ENCODE data around the gene MYPN. TPM values are rescaled to one million over a fixed set of nuclear protein-coding genes. Genes with fewer than 3 reads are reported as not detected.

The MYPN gene
- total RNA-seq, 1 experiment from 2014 or later = not detected

DNA sequence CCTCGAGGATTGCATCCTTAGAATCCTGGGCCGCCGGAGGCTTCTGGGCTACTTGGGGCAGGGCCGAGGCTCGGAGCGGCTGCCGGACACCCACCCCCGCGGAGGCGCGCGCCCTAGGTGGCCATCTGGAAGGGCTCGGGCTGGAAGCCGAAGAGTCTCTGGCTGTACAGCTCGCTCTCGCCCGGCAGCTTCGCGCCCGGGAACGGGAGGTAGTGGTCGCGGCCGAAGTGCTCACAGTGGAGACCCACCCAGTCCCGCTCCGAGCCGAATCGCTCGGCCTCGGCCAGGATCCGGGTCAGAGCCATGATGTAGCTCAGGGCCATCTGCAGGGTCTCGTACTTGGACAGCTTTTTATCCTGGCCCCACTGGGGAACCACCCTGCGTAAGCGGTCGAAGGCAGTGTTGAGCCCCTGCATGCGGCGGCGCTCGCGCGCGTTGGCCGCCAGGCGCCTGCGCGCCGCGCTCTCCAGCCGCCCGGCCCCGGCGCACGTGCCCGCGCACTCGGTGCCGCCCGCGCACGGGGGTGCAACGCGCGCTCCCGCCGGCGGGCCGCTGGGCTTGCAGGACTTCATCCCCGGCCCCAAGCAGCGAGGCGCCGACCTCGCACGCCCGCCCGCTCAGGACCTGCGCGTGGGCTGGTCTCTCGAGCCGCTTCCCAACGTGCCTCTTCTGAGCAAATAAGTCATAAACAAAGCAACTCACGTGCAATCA is 122.0 kb downstream of the MYPN start:
- POLR2A ChIA-PET = interaction anchor here (0.5 to 1.9 kb wide), 6 partner anchors 19 to 596 kb away, joined by 3 to 37 read pairs (median 4); partner anchors contain the start of genes HNRNPH3, PBLD and STOX1
- H3K36me3 Mint-ChIP-seq (ENCODE audit: insufficient read depth, unreplicated experiment) = no peaks in the 10 kb centered on the region
- TF ChIP-seq, protein P1, sequence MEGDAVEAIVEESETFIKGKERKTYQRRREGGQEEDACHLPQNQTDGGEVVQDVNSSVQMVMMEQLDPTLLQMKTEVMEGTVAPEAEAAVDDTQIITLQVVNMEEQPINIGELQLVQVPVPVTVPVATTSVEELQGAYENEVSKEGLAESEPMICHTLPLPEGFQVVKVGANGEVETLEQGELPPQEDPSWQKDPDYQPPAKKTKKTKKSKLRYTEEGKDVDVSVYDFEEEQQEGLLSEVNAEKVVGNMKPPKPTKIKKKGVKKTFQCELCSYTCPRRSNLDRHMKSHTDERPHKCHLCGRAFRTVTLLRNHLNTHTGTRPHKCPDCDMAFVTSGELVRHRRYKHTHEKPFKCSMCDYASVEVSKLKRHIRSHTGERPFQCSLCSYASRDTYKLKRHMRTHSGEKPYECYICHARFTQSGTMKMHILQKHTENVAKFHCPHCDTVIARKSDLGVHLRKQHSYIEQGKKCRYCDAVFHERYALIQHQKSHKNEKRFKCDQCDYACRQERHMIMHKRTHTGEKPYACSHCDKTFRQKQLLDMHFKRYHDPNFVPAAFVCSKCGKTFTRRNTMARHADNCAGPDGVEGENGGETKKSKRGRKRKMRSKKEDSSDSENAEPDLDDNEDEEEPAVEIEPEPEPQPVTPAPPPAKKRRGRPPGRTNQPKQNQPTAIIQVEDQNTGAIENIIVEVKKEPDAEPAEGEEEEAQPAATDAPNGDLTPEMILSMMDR (IDR thresholded peaks at IDR 0.05; ENCODE audit: insufficient read depth in 1 of 2, low read depth in 1 of 2, low read length in 1 of 2, severe bottlenecking in 1 of 2, unreplicated experiment in 1 of 2) = peak in 1 of 2 experiments; percentile 52

DNA sequence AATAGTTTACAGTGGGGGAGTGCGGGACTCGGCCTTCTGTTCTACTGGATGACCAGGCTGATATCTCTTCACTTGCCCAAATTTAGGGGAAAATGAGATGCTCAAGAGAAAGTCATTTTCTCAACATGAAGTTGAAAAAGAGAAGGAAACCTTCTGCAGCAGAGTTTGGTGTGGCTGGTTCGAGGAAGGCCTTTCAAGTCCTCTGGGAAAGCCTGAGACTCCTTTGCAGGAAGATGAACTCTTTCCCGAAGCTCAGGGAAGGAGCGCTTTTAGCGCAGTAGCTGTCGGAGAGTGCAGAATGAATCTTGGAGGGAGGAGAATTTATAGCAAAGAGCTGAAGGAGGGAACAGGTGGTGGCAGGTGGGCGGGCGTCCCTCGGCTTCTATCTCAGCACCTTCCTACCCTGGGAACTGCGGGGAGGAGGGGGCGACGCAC is 122.5 kb downstream of the MYPN start, which contains the start of gene ATOH7:
Gene ATOH7 (minus strand): TSS at position 297 of the 435 bp plus-strand sequence. CDS start 436 bp downstream, outside the sequence.
- Mint-ChIP-seq H3K4me1 (ENCODE audit: low read depth, unreplicated experiment) (peaks cover 7% of the 10 kb centered on the region), H3K36me3 (ENCODE audit: insufficient read depth, unreplicated experiment) (no peaks in the 10 kb centered on the region), H3K4me3 (ENCODE audit: unreplicated experiment) (peak within 1 kb of the TSS; percentile 87), H3K27ac (ENCODE audit: unreplicated experiment) (peak within 1 kb of the TSS; percentile 72), H3K27me3 (ENCODE audit: insufficient read depth, unreplicated experiment) (peaks cover 5% of the 10 kb centered on the region), H3K9me3 (ENCODE audit: unreplicated experiment) (no peaks in the 10 kb centered on the region)
- Histone ChIP-seq H3K4me3 (ENCODE audit: low read depth, low read length) (peak within 1 kb of the TSS; percentile 86), H3K27me3 (replicated peaks; ENCODE audit: control insufficient read depth, insufficient read depth, low read length) (no peaks in the 10 kb centered on the region), H3K4me1 (0 out of 2 replicates have a peak, but pooled peaks cover 5% of the 10 kb centered on the region), H3K9me3 (no peaks in the 10 kb centered on the region), H3K36me3 (ENCODE audit: control insufficient read depth, insufficient read depth, low read length) (no peaks in the 10 kb centered on the region)
- DNase-seq = no peak
- intact Hi-C loops (cut with micrococcal nuclease; ENCODE audit: unreplicated experiment) = loop anchor here (1.0 to 5.0 kb wide), 2 partner anchors 70 to 99 kb away; no protein-coding TSS in a partner anchor
- TF ChIP-seq, protein P1 (IDR thresholded peaks at IDR 0.05; ENCODE audit: insufficient read depth in 1 of 2, low read depth in 1 of 2, low read length in 1 of 2, severe bottlenecking in 1 of 2, unreplicated experiment in 1 of 2) = no peak
- CTCF ChIA-PET = interaction anchor here (1.1 to 2.3 kb wide), 3 partner anchors 19 to 117 kb away, joined by 3 to 31 read pairs (median 5); no protein-coding TSS in a partner anchor
- POLR2A ChIA-PET = interaction anchor here (0.5 to 1.9 kb wide), 4 partner anchors 19 to 158 kb away, joined by 3 to 37 read pairs (median 4); partner anchors contain the start of genes HNRNPH3 and PBLD
- no TSS peak for BruUV-seq (replicated peaks)

More for the DNA sequence above, 122.0 kb downstream of the MYPN start:
- Mint-ChIP-seq H3K27me3 (ENCODE audit: insufficient read depth, unreplicated experiment) (peaks cover 5% of the 10 kb centered on the region), H3K27ac (ENCODE audit: unreplicated experiment) (peak overlapping the region; percentile 72), H3K9me3 (ENCODE audit: unreplicated experiment) (no peaks in the 10 kb centered on the region), H3K4me3 (ENCODE audit: unreplicated experiment) (peak overlapping the region; percentile 87), H3K4me1 (ENCODE audit: low read depth, unreplicated experiment) (peaks cover 7% of the 10 kb centered on the region)
- BruUV-seq (replicated peaks) = no TSS peak
- no peaks in the 10 kb centered on the region for H3K27me3 ChIP-seq (replicated peaks; ENCODE audit: control insufficient read depth, insufficient read depth, low read length)
- DNase-seq = peak; percentile 89 to 94
- intact Hi-C loops (cut with micrococcal nuclease; ENCODE audit: unreplicated experiment) = loop anchor here (1.0 to 5.0 kb wide), 2 partner anchors 71 to 100 kb away; no protein-coding TSS in a partner anchor
- H3K9me3 ChIP-seq = no peaks in the 10 kb centered on the region
- CTCF ChIA-PET = interaction anchor here (0.5 to 2.3 kb wide), 14 partner anchors 8 to 376 kb away, joined by 3 to 31 read pairs (median 3); partner anchors contain the start of genes HNRNPH3 and PBLD
- H3K4me1 ChIP-seq = 0 out of 2 replicates have a peak, but pooled peaks cover 5% of the 10 kb centered on the region
- peak overlapping the region; percentile 86 for H3K4me3 ChIP-seq (ENCODE audit: low read depth, low read length)
- no peaks in the 10 kb centered on the region for H3K36me3 ChIP-seq (ENCODE audit: control insufficient read depth, insufficient read depth, low read length)

DNA sequence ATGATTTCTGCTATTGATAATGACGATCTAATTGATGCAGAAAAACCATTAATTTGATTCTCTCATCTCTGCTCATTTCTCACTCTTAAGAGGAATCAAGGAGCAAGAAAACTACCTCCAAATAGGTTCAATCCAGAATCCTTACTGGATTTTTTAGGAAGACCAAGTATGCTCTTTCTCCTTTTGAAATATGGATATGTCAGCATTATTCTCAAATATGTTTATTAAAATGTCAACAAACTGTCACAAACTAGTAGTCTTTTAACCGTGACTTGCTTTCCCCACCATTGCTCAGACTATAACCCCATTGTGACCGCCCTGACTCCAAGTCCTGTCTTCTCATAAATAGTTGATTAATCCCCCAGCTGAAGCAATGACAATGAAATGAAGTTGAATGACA is 123.8 kb downstream of the MYPN start:
- BruUV-seq (replicated peaks) = no TSS peak
- no peaks in the 10 kb centered on the region for H3K9me3 Mint-ChIP-seq (ENCODE audit: unreplicated experiment)
- intact Hi-C loops (cut with micrococcal nuclease; ENCODE audit: unreplicated experiment) = loop anchor here (5.0 kb wide), 1 partner anchor 69 kb away; no protein-coding TSS in a partner anchor
- H3K27me3 ChIP-seq (replicated peaks; ENCODE audit: control insufficient read depth, insufficient read depth, low read length) = no peaks in the 10 kb centered on the region
- H3K4me3 Mint-ChIP-seq (ENCODE audit: unreplicated experiment) = no peak overlapping the region
- CTCF ChIA-PET = interaction anchor here (1.2 kb wide), 1 partner anchor 20 kb away, joined by 4 read pairs; no protein-coding TSS in a partner anchor
- peaks cover 7% of the 10 kb centered on the region for H3K4me1 Mint-ChIP-seq (ENCODE audit: low read depth, unreplicated experiment)
- H3K4me1 ChIP-seq = 0 out of 2 replicates have a peak, but pooled peaks cover 5% of the 10 kb centered on the region
- H3K9me3 ChIP-seq = no peaks in the 10 kb centered on the region
- H3K4me3 ChIP-seq (ENCODE audit: low read depth, low read length) = no peak overlapping the region
- POLR2A ChIA-PET = no interaction called here
- DNase-seq = no peak
- TF ChIP-seq, protein P1 (IDR thresholded peaks at IDR 0.05; ENCODE audit: insufficient read depth in 1 of 2, low read depth in 1 of 2, low read length in 1 of 2, severe bottlenecking in 1 of 2, unreplicated experiment in 1 of 2) = no peak
- peaks cover 5% of the 10 kb centered on the region for H3K27me3 Mint-ChIP-seq (ENCODE audit: insufficient read depth, unreplicated experiment)
- no peak overlapping the region for H3K27ac Mint-ChIP-seq (ENCODE audit: unreplicated experiment)
- H3K36me3 Mint-ChIP-seq (ENCODE audit: insufficient read depth, unreplicated experiment) = no peaks in the 10 kb centered on the region
- H3K36me3 ChIP-seq (ENCODE audit: control insufficient read depth, insufficient read depth, low read length) = no peaks in the 10 kb centered on the region
